Activated CD8-positive, alpha-beta memory T cell treated with anti-CD3 and anti-CD28 coated beads for 24 hours (primary cell): ENCODE results near the gene C2orf76.
A peak's percentile ranks its signal among the peaks of the same experiment; 100 is the strongest.

ENCODE experiments used
- DNase-seq: peaks from one replicate; pipeline ENCODE4 v3.0.0-alpha.2; 2020

C2orf76 gene

DNA sequence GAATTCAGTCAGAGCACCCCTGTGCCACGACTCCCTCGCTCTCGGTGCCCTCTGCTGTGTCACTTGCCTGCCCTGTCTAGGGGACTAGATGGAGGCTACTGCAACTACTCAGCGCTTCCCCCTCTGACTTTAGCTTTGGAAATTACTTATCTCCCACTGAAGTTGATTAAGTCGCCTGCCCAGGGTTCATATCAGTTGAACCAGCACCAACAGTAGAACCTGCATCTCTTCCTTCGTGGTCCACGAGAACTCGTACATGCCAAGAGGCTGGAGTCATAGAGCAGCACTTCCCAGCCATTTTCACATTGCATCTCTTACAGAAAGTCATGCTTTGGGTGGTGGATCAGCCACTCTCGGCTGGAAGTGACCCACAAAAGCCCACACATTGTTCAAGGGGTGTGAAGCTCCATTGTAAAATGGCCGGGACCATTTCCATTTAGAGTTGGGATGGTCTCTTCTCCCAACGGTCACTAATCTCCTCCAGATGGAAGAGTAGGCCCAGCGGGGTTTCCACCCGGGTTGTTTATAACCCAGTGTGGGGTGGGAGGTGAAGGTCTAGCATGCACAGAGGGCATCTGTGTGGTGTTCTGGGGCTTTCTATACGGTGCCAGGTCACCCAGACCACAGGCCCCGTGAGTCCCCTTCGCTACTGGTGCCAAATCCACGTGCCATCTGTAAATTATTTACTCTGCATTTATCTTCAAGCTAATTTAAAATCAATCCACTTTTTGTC, 105.0 kb downstream of the C2orf76 start:
- DNase-seq = peak; percentile 15

DNA sequence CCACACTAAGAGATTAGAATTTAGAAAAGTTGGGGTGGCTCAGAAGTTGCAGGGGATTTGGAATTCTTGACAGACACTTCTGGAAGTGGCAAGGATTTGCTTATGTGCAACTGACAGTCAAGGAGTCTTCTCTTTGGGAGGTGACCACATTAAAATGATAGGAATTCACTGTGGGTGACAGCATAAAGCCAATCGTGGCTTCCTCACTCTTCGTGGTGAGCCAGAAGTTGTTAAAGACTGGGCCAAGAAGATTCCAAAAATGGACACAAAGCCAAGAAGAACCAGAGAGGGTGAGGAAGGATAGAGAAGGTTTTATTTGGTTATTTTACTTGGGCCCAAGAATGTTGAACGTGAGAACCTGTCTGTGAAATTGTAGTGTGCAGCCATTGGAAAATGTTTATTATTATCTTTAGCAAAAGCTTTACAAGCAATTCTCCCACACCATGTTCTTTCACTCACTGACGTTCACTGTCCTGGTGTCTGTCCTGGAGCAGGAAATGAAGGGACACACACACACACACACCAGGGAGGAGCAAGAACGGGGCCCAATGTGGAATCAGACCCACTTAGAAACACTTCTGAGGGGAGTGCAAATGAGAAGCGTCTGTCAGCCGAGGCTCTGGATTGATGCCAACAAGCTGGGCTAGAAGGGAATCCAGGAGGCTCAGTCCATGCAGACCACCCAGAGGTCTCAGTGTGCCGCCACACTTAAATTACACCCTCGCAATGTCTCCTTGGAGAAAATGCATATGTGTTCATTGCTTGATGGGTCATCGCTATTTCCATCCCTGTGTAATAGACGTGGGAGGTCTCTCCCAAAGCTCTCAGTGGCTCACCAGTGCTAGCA, 105.8 kb downstream of the C2orf76 start:
- DNase-seq = peak; percentile 19

DNA sequence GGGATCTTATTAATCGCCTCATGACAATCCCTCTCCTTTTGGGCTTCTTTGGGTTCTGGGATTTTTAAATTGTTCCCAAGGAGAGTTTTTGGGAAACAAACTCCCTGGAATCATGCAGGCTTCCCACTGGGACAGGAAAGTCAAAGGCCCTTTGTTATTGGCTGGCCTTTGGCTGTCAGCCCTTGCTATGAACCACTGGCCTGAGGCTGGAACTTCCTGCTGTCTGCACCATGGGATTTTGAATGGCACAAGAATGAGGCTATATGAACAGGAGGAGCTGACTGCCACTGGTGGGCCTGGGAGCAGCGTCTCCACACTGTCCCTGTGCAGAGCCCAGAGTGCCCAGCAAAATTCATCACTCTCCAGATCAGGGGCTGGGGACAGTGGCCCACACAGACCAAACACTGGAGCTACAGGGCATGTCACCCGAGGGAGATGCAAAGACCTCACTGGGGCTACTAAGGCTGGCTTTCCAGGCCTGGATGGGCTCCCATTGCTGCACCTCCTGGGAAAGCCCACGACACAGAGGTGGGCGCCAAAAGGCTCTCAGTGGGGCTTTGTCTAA, 107.3 kb downstream of the C2orf76 start:
- no peak for DNase-seq

DNA sequence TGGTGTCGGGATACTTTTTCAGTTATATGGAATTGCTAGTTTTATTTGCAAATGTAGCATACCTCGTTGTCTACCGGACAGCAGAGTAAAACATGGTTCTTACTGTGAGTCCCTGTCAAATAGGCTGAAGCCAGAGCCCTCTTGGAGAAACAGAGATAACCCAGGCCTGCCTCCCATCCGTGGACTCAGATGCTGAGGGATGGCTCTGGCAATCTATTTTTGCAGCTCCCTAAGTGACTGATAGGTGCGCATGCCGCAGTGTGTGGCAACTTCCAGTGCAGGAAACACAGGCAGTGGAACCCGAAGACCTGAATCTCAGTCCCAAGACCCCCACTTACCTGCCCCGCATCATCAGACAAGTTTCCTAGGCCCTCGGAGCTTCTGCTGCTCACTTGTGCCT, 109.4 kb downstream of the C2orf76 start:
- DNase-seq = no peak

DNA sequence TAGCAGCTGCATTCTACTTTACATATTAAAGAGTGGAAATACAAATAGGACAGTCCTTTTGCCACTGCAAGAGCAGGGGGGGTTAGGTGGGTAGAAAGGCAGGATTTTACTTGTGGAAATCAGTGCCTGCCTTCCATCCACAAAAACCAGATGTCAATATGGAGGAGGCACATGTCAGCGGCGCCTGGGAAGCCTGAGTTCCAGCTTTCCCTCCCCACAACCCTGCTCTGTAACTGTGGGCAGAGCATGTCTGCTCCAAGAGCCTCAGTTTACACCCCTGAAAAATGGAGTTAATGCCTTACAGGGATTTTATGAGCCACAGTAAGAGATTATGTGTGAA, 110.1 kb downstream of the C2orf76 start:
- no peak for DNase-seq

DNA sequence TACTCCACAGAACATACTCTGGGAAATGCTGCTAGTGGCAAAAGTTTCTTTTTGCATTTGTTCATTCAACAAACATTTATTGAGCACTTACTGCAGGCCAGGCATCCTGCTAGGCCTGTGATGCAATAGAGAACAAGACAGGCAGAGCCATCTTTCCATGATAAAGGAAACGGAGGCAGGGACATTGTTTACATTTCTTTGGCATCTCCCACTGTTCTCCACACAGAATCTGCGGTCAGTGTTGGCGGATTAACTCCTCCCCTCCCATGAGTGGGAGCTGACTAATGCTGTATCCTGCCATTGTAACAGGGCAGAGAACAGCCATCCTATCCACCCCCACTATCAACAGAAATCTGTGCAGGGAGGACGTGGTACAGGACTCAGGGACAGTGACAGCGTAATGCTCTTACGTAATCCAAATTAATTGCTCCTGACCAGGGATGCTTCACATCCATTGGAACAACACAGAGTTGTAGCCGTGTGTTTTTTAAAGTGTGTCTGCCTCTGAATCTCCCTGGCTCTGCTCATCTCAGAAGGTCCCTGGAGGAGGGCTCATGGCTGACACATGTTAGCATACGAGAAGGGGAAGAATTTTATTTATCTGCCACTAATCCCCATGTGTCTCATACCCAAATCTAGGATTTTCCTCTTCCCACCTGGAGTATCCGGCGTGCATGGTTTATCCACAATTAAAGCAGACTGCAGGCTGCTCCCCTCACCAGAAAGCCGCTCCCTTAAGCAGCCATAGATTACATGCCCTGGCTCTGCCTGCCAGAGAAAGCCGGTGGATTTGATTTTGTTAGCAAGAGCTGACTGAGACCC, 110.7 kb downstream of the C2orf76 start:
- no peak for DNase-seq

DNA sequence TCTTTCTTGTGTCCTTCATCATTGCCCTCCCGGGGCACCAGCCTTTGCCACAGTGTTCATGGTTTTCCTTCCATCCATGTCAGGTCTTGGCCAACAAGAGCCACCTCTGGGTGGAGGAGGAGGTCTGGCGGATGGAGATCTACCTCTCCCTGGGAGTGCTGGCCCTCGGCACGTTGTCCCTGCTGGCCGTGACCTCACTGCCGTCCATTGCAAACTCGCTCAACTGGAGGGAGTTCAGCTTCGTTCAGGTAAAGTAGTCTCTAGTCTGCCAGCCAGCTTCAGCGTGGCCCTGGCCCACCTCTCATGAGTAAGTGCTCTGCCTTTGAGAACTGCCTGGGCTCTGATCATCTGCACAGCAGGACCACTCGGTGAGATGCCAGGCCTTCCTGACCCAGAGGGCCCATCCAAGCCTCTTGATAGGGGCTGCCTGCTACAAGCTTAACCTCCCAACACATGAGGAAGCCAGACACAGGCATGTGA, 112.0 kb downstream of the C2orf76 start:
- DNase-seq = no peak

DNA sequence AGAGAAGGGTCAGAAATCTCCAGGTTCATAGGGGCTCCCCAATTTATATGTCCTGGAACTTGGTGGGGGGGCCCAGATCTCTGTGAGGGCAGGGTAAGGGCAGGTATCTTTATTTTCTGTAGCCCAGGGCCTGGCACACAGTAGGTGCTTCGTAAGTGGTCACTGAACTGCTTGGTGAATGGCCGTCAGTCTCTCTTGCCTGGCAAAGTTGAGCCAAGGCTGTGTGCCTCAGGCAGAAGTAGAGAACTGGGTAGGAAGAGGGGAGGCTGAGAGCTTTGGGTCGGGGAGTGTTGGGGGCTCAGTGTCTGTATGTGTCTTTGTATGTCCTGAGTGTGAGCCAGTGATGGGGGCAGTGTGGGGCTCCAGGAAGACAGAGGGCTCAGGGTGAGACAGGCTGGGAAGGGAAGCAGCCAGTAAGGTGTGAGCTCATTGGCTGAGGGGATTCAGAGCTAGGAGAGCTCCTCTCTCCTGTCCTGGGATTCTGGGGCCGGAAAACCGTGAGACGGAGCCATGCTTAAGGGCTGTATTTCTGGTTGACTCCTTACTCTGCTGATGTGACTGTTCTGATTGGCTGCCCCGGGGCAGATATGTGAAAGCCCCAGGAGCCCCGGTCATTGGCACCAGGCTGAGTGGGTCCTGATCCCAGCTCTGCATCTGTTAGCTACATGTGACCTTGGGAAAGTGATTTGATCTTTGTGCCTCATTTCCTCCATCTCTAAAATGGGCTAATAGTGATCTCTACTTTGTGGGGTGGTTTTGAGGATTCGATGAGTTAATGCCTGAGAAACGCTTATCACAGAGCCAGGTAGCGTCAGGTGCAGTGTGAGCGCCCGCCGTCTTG, 112.7 kb downstream of the C2orf76 start:
- DNase-seq = no peak

DNA sequence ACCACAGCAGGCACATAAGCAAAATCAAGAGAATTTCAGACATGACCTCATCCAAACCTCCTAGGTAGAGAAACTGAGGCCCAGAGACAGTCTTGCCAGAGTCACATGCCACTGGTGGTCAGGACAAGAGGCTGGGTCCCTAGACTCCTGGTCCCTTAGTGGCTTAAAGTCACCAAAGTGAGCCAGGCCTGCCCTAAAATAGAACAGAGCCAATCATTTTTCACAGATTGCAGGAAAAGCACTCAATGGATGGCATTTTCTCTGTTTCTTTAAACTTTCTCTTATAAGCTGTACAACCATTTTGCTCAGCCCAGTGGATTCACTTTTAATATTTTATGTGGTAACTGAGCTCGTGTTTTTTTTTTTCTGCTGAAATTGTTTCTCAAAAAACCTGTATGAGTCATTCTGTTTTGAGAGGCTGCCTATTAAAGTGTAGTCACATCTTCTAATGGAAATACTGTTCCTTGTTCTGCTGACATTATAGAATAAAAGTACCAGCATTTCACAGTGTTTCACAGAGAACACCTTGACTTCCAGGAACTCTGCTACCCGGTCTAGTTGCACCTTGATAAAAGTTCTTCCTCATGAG, 113.4 kb downstream of the C2orf76 start:
- DNase-seq = no peak
